ENCODE results near the gene RTL9.

The RTL9 gene

DNA sequence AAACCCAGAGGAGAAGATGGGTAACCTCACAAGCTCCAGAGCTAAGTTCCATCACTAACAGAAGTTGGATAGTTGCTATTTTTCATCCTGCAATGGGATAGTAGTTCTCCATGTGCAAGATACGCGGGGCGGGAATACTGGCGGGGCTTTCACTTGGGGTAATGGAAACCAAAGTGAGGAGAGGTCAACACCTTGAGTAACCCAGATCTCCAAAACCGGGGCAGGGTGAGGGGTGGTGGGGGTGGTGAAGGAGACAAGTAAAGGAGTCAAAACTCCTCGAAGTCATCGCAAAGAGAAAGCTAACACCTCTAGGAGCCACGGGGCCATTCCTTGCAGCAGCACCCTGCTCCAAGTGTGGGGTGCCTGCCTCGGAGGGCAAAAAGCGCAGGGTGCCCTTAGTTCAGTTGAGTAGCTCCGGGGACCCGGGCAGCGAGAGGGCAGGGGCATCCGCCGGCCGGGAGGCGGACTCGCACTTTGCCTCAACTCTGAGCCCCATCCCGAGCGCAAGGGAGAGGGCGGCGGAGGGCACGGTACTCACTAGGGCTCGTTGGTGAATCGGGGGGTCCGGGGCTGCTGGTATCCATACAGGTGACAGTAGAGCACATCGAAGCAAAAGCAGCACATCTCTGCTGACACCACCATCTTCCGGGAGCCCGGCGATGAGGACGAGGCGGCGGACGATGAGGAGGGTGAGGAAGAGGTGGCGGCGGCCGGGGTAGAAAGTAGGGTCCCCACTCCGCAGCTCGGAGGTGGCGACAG is 41.4 kb upstream of the RTL9 start:
- H3K27ac ChIP-seq, result peak overlapping the region; percentile 84
- TF ChIP-seq, protein P1, sequence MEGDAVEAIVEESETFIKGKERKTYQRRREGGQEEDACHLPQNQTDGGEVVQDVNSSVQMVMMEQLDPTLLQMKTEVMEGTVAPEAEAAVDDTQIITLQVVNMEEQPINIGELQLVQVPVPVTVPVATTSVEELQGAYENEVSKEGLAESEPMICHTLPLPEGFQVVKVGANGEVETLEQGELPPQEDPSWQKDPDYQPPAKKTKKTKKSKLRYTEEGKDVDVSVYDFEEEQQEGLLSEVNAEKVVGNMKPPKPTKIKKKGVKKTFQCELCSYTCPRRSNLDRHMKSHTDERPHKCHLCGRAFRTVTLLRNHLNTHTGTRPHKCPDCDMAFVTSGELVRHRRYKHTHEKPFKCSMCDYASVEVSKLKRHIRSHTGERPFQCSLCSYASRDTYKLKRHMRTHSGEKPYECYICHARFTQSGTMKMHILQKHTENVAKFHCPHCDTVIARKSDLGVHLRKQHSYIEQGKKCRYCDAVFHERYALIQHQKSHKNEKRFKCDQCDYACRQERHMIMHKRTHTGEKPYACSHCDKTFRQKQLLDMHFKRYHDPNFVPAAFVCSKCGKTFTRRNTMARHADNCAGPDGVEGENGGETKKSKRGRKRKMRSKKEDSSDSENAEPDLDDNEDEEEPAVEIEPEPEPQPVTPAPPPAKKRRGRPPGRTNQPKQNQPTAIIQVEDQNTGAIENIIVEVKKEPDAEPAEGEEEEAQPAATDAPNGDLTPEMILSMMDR (conservative IDR thresholded peaks at IDR 0.05), result no peak

DNA sequence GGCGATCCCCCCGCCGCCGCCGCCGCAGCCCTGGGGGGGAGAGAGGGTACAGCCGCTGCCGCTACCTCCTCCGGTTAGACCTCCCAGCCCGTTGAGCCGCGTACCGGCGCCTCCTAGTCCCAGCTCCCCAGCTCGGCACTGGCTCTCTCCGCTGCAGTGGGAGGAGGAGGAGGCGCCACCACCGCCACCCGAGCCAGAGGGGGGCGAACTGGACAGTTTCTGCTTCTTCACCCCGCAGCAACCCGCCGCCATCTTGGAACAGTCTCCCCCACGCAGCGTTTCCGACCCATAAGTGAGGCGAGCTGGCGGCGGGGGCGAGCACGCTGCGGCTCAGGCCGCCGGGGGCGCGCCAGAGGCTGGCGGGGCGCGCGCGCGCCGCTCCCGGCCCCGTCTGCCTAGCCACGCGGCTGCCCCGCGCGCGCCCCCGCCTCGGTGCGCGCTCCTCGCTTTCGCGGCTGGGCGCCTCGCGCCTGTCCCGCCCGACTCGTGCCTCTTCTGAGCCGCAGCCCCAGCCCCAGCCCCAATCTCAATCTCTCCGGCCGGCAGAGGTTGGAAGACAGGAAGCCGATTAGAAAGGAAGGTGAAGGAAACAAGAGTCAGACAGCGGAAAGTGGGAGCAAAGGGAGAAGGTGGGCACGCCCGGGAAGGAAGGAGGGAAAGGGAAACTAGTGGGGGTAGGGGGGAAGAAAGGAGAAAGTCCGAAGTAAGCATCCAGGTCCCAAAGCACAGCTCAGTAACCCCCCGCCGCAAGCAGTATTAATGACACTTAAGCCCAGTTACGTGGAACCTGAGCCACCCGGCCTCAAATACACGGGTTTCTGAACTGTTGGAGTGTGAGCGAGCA is 40.6 kb upstream of the RTL9 start, which contains the start of gene AMMECR1:
Gene AMMECR1, minus strand, starts transcription at position 266 of the 844 bp plus-strand sequence. Its CDS starts 14 bp downstream, at position 252.
- peak within 1 kb of the TSS; percentile 84 for H3K27ac ChIP-seq
- TF ChIP-seq, protein P1 (conservative IDR thresholded peaks at IDR 0.05), result no peak

DNA sequence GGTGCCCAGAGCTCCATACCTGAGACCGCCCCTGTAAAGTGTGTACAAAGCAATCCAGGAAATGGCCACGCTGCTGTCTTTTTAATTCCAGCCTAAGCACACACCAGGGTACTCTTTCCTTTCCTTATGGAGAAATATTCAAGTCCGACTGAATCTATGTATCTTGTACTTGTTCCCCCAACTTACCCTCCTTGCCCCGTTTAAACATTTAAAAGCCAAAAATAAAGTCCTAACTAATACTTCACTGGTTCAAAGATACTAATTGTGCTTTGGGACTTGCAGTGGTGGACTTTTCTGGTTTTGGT is 40.0 kb upstream of the RTL9 start:
- TF ChIP-seq, protein P1 (conservative IDR thresholded peaks at IDR 0.05), result no peak
- H3K27ac ChIP-seq, result peak overlapping the region; percentile 84

DNA sequence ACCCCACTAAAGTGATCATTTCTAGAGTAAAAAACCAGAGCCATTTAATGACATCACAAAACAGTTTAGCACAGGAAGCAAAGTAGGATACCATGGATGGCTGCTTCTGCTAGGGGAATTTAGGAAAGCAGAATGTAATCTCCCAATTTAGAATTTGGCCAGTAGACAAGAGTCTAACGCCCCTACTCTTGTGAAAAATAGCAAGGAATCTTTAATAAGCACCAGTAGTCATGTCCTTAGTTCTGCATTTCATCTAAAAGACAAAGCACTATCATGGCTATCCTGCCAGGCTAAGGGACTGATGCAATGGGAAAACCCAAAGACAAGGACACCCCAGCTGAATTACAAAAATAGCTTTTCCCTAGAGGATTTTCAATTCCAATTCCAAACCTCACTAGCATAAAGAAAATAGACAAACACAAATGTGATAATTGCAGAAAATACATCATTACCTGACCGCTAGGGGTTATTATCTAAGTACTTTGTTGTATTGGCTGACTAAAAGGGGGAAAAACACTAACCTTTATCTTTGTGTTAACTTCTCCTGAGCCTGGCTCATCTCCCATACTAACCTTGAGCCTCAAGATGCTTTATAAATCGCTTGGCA is 38.2 kb upstream of the RTL9 start:
- H3K27ac ChIP-seq, result peak overlapping the region; percentile 84
- TF ChIP-seq, protein P1 (conservative IDR thresholded peaks at IDR 0.05), result no peak

DNA sequence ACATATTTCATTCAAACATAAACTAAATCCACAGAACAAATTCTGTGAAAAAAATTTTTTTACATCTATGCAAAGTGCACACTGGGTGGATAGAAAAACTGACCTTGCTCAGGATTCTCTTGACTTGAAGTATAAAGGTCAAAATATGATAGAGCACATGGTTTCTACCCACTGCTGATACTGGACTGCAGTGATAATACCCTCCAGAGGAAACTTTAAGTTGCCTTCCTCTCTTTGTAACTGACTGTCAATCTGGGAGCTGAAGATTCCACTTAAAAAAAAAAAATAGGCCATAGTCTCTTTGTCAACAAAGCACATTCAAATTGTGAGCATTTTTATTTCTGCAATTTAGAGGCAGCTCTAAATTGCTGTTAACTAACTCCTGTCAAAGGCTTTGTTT is 37.6 kb upstream of the RTL9 start:
- peak overlapping the region; percentile 84 for H3K27ac ChIP-seq

DNA sequence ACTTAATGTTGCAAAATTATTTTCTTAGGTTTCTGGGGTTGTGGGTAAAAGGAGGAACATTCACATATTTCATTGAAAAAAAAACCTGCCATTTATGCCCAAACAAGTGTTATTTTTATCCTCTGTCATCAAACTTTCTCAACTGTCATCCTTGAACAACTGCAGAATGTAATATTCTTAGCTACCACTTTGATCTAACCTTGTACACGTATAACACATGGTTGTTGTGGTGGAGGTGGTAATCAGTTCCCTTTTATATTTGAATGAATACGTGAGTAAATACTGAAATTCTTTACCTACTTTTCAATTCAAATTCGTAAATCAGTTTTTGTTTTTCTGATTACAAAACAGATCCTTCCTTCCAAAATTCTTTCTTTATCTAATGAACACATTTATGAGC is 37.0 kb upstream of the RTL9 start:
- TF ChIP-seq, protein P1 (conservative IDR thresholded peaks at IDR 0.05), result no peak
- H3K27ac ChIP-seq, result 0 out of 2 replicates have a peak overlapping the region, but pooled peaks have one; percentile 84

More for the DNA sequence above, 37.6 kb upstream of the RTL9 start:
- TF ChIP-seq, protein P1 (conservative IDR thresholded peaks at IDR 0.05), result no peak

DNA sequence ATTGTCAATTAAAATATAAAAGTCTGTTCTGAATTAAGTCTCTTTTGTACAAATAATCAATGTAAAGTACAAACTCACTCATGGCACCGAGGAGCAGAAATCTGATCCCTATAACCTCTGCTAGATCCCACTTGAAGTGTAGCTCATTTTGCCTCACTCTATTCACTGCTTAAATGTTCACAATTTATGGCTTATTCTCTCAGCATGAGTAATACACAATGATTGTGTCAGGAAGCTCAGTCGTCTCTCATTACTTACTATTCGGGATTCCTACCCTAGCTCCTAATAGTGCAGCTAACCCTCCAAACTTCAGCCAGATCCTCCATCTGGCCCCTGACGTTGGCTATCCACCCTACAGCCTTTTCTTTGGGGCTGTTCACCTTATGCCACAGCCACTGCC is 36.0 kb upstream of the RTL9 start:
- TF ChIP-seq, protein P1 (conservative IDR thresholded peaks at IDR 0.05), result no peak
- H3K27ac ChIP-seq, result no peak overlapping the region

All from VCaP (cell line).